H9 (cell line): Measurements from ENCODE around the gene B3GNT3. TPM values are rescaled to one million over a fixed set of nuclear protein-coding genes. Genes with fewer than 3 reads are reported as not detected.
"Not testable (repeated sequence)": the region's sequence is repeated elsewhere in the genome, so short reads cannot be mapped to it uniquely, and the experiment has no call there.

ENCODE experiments used
- DNase-seq: peaks from one replicate; pipeline ENCODE4 v3.0.0-alpha.2; 2017
- H2AFZ ChIP-seq: one replicate; pipeline ENCODE4 v1.6.1; 2013; ENCODE audit warnings: mild to moderate bottlenecking, low read length, control low read depth, moderate library complexity
- H2AK5ac ChIP-seq: 2 replicates; pipeline ENCODE4 v1.6.1; 2013; ENCODE audit warnings: low read length, control low read depth, mixed read lengths; ENCODE audit not compliant: insufficient read length
- H2BK120ac ChIP-seq: one replicate; pipeline ENCODE4 v1.6.1; 2013; ENCODE audit warnings: low read depth, mild to moderate bottlenecking, low read length, control low read depth, inconsistent platforms; ENCODE audit not compliant: poor library complexity, severe bottlenecking
- H2BK12ac ChIP-seq: 2 replicates; pipeline ENCODE4 v1.6.1; 2013; ENCODE audit warnings: low read length, control low read depth, mixed read lengths, low read depth; ENCODE audit not compliant: insufficient read length
- H2BK15ac ChIP-seq: 2 replicates; pipeline ENCODE4 v1.6.1; 2013; ENCODE audit warnings: low read depth, low read length, control low read depth
- H2BK20ac ChIP-seq: one replicate; pipeline ENCODE4 v1.6.1; 2013; ENCODE audit warnings: low read depth, mild to moderate bottlenecking, low read length, control low read depth, inconsistent platforms; ENCODE audit not compliant: poor library complexity, severe bottlenecking
- H2BK5ac ChIP-seq: 2 replicates; pipeline ENCODE4 v1.6.1; 2013; ENCODE audit warnings: low read length, control low read depth, mixed read lengths; ENCODE audit not compliant: insufficient read length
- H3K14ac ChIP-seq: 2 replicates; pipeline ENCODE4 v1.6.1; 2013; ENCODE audit warnings: low read length, control low read depth; ENCODE audit not compliant: insufficient read depth
- H3K18ac ChIP-seq: 2 replicates; pipeline ENCODE4 v1.6.1; 2013; ENCODE audit warnings: low read depth, mild to moderate bottlenecking, mixed read lengths, low read length, control low read depth; ENCODE audit not compliant: insufficient read length
- H3K23ac ChIP-seq: 2 replicates; pipeline ENCODE4 v1.6.1; 2013; ENCODE audit warnings: low read length, control low read depth, mixed read lengths, low read depth; ENCODE audit not compliant: insufficient read length
- H3K23me2 ChIP-seq: 2 replicates; pipeline ENCODE4 v1.6.1; 2013; ENCODE audit warnings: low read depth, mild to moderate bottlenecking, mixed read lengths, low read length, control low read depth; ENCODE audit not compliant: insufficient read length, poor library complexity, severe bottlenecking
- H3K27ac ChIP-seq: 2 replicates; pipeline ENCODE4 v1.5.1; 2013; ENCODE audit warnings: low read length, control low read depth, mixed read lengths, low read depth; ENCODE audit not compliant: insufficient read length
- H3K27me3 ChIP-seq: 2 replicates; pipeline ENCODE4 v1.6.1; 2013; ENCODE audit warnings: low read length, control low read depth, inconsistent platforms; ENCODE audit not compliant: insufficient read depth
- H3K4ac ChIP-seq: 2 replicates; pipeline ENCODE4 v1.6.1; 2013; ENCODE audit warnings: low read depth, mild to moderate bottlenecking, control low read depth, inconsistent platforms, low read length, moderate library complexity
- H3K4me1 ChIP-seq: 2 replicates; pipeline ENCODE4 v1.6.1; 2013; ENCODE audit warnings: low read length, control low read depth, inconsistent platforms; ENCODE audit not compliant: insufficient read depth
- H3K4me2 ChIP-seq: 2 replicates; pipeline ENCODE4 v1.6.1; 2013; ENCODE audit warnings: low read length, control low read depth, mixed read lengths; ENCODE audit not compliant: insufficient read length, insufficient read depth
- H3K56ac ChIP-seq: 2 replicates; pipeline ENCODE4 v1.6.1; 2013; ENCODE audit warnings: low read depth, mild to moderate bottlenecking, mixed read lengths, low read length, control low read depth; ENCODE audit not compliant: insufficient read length
- H3K79me1 ChIP-seq: 2 replicates; pipeline ENCODE4 v1.6.1; 2013; ENCODE audit warnings: low read depth, mild to moderate bottlenecking, moderate library complexity, low read length, control low read depth, inconsistent platforms; ENCODE audit not compliant: insufficient read depth, poor library complexity, severe bottlenecking
- H3K79me2 ChIP-seq: 2 replicates; pipeline ENCODE4 v1.6.1; 2013; ENCODE audit warnings: low read length, control low read depth, inconsistent platforms; ENCODE audit not compliant: insufficient read depth
- H3K9ac ChIP-seq: 2 replicates; pipeline ENCODE4 v1.6.1; 2013; ENCODE audit warnings: low read length, control low read depth, mixed read lengths; ENCODE audit not compliant: insufficient read length; ENCODE audit errors: extremely low read depth
- H3K9me3 ChIP-seq: one replicate; pipeline ENCODE4 v1.6.1; 2013; ENCODE audit warnings: low read depth, low read length, inconsistent platforms; ENCODE audit not compliant: control insufficient read depth
- H3T11ph ChIP-seq: one replicate; pipeline ENCODE4 v1.6.1; 2013; ENCODE audit warnings: mild to moderate bottlenecking, low read length, control low read depth, inconsistent platforms
- H4K20me1 ChIP-seq: one replicate; pipeline ENCODE4 v1.6.1; 2013; ENCODE audit not compliant: control insufficient read depth, insufficient read length, insufficient read depth
- H4K5ac ChIP-seq: 2 replicates; pipeline ENCODE4 v1.6.1; 2013; ENCODE audit warnings: low read depth, mild to moderate bottlenecking, mixed read lengths, low read length, control low read depth; ENCODE audit not compliant: insufficient read length
- H4K8ac ChIP-seq: replicated peaks from 2 replicates; pipeline ENCODE4 v1.6.1; 2013; ENCODE audit warnings: low read length, control low read depth, mixed read lengths, low read depth; ENCODE audit not compliant: insufficient read length
- H4K91ac ChIP-seq: 2 replicates; pipeline ENCODE4 v1.6.1; 2013; ENCODE audit warnings: low read depth, mild to moderate bottlenecking, moderate library complexity, mixed read lengths, low read length, control low read depth; ENCODE audit not compliant: insufficient read length
- H3K27ac Mint-ChIP-seq, 3 experiments: 2 replicates in 2 of 3; 3 replicates in 1 of 3; pipeline ENCODE4 v1.8.0; 2020 to 2021; ENCODE audit warnings: mixed read lengths in 3 of 3, mild to moderate bottlenecking in 1 of 3, moderate library complexity in 1 of 3
- H3K27me3 Mint-ChIP-seq: 2 replicates; pipeline ENCODE4 v1.8.0; 2021; ENCODE audit warnings: low read depth, mild to moderate bottlenecking, moderate library complexity, mixed read lengths
- H3K36me3 Mint-ChIP-seq, 3 experiments: 2 replicates in 2 of 3; 3 replicates in 1 of 3; pipeline ENCODE4 v1.8.0; 2020 to 2021; ENCODE audit warnings: low read depth in 3 of 3, mixed read lengths in 3 of 3; ENCODE audit not compliant: insufficient read depth in 1 of 3
- H3K4me1 Mint-ChIP-seq, 2 experiments: 2 replicates each; pipeline ENCODE4 v1.8.0; 2020; ENCODE audit warnings: mixed read lengths in 2 of 2
- H3K4me3 Mint-ChIP-seq, 2 experiments: 2 replicates in 1 of 2; 3 replicates in 1 of 2; pipeline ENCODE4 v1.8.0; 2020 to 2021; ENCODE audit warnings: mild to moderate bottlenecking in 2 of 2, mixed read lengths in 2 of 2, moderate library complexity in 1 of 2
- H3K9me3 Mint-ChIP-seq, 2 experiments: 2 replicates in 1 of 2; 3 replicates in 1 of 2; pipeline ENCODE4 v1.8.0; 2020; ENCODE audit warnings: mild to moderate bottlenecking in 2 of 2, mixed read lengths in 2 of 2, moderate library complexity in 1 of 2
- CTCF ChIP-seq: fragments of 200-600 bp; sonication (generic); conservative IDR thresholded peaks from 3 replicates; pipeline ENCODE4 v1.8.0; 2021; ENCODE audit warnings: antibody characterized with exemption, mild to moderate bottlenecking
- WGBS: extraction: QIAGEN DNeasy Blood & Tissue Kit; methylation state at CpG from one replicate; pipeline ENCODE4 v1.1.7; 2013; ENCODE audit warnings: missing lambda C conversion rate, low lambda C conversion rate, mixed read lengths; ENCODE audit not compliant: insufficient read length; ENCODE audit errors: extremely low coverage; 5-methylcytosine and 5-hydroxymethylcytosine counted together
- total RNA-seq: library from RNA; stranded (reverse); gene quantifications from 2 replicates; pipeline ENCODE4 v1.2.1, GENCODE V29; 2021

The B3GNT3 gene
- total RNA-seq, 1 experiment from 2014 or later, result 0.96 TPM

- Mint-ChIP-seq H3K27me3 (0 out of 2 replicates have a peak, but pooled peaks cover 2% of the 10 kb centered on the region), H3K4me3 (no peak overlapping the region; a peak in 1 of 5 replicates), H3K36me3 (peaks cover 9 to 15% (median 9%) of the 10 kb centered on the region in 3 experiments; a peak in 5 of 7 replicates), H3K27ac (no peak overlapping the region), H3K4me1 (peaks cover 13 to 21% of the 10 kb centered on the region in 2 experiments), H3K9me3 (peaks cover 0 to 2% of the 10 kb centered on the region in 2 experiments; a peak in 1 of 5 replicates)
- H3K27me3 ChIP-seq, result no peaks in the 10 kb centered on the region
- no CpG with 5 or more reads among the region's 2 CpGs for WGBS
- no peak overlapping the region for H2AK5ac ChIP-seq
- H3K4me1 ChIP-seq, result no peaks in the 10 kb centered on the region
- H4K5ac ChIP-seq, result no peak overlapping the region
- H3K23me2 ChIP-seq, result peaks cover 13% of the 10 kb centered on the region
- H3K56ac ChIP-seq, result no peak overlapping the region
- H3K4me2 ChIP-seq, result no peak overlapping the region
- no peak for TF ChIP-seq CTCF
- no peak overlapping the region for H2AFZ ChIP-seq
- no peak overlapping the region for H4K8ac ChIP-seq
- no peak overlapping the region for H4K91ac ChIP-seq
- no peaks in the 10 kb centered on the region for H3K79me1 ChIP-seq
- H2BK20ac ChIP-seq, result no peak overlapping the region
- no peak for DNase-seq
- H3K27ac ChIP-seq, result no peak overlapping the region
- no peak overlapping the region for H3K23ac ChIP-seq
- H3K18ac ChIP-seq, result no peak overlapping the region
- H2BK120ac ChIP-seq, result no peak overlapping the region
- no peak overlapping the region for H2BK5ac ChIP-seq
- no peak overlapping the region for H3K9ac ChIP-seq
- H3K14ac ChIP-seq, result no peak overlapping the region
- H4K20me1 ChIP-seq, result peaks cover 2% of the 10 kb centered on the region
- no peak overlapping the region for H3T11ph ChIP-seq
- no peak overlapping the region for H3K4ac ChIP-seq
- no peak overlapping the region for H2BK15ac ChIP-seq
- no peaks in the 10 kb centered on the region for H3K79me2 ChIP-seq
- H2BK12ac ChIP-seq, result no peak overlapping the region
- no peaks in the 10 kb centered on the region for H3K9me3 ChIP-seq
Observed at GRCh38 chr19:17780781-17781180, 14.2 kb upstream of the B3GNT3 start.

- not testable (repeated sequence) for H4K5ac ChIP-seq, H4K8ac ChIP-seq, H3K4me3 Mint-ChIP-seq, H2BK12ac ChIP-seq, H3K18ac ChIP-seq, H3K79me2 ChIP-seq, H3K4me2 ChIP-seq, H3K27ac ChIP-seq, H3K4ac ChIP-seq, H2BK5ac ChIP-seq, H2BK20ac ChIP-seq, H3K56ac ChIP-seq, DNase-seq, H3K27me3 Mint-ChIP-seq, H3K79me1 ChIP-seq, H2AK5ac ChIP-seq, H3K4me1 ChIP-seq, H2BK120ac ChIP-seq, H3K9me3 ChIP-seq, H3K23me2 ChIP-seq, H3T11ph ChIP-seq, H3K23ac ChIP-seq, H3K27me3 ChIP-seq, H2BK15ac ChIP-seq, H2AFZ ChIP-seq, H3K9ac ChIP-seq, H4K20me1 ChIP-seq, H3K9me3 Mint-ChIP-seq, H3K14ac ChIP-seq, H4K91ac ChIP-seq
- no CpG with 5 or more reads among the region's 5 CpGs for WGBS
- peaks cover 11 to 19% (median 15%) of the 10 kb centered on the region in 3 experiments; a peak in 5 of 7 replicates for H3K36me3 Mint-ChIP-seq
- H3K4me1 Mint-ChIP-seq, result peaks cover 13 to 17% of the 10 kb centered on the region in 2 experiments
- H3K27ac Mint-ChIP-seq, result peak overlapping the region in 1 of 3 experiments; percentile 57; a peak in 1 of 7 replicates
Observed at GRCh38 chr19:17783721-17784120, 11.2 kb upstream of the B3GNT3 start.
